Astrocyte (in vitro differentiated cells and primary cell): Measurements from ENCODE around the gene SHROOM1. TPM values are rescaled to one million over a fixed set of nuclear protein-coding genes. Genes with fewer than 3 reads are reported as not detected.

Experiments used
- DNase-seq: peaks from one replicate; pipeline ENCODE4 v3.0.0-alpha.2; 2010; ENCODE audit warnings: low read depth
- FAIRE-seq: peaks from 2 replicates; lab custom pipeline; 2011; peaks lifted over from hg19 to GRCh38; lab: Jason Lieb, UNC
- H2AFZ ChIP-seq: 2 replicates; pipeline ENCODE4 v1.6.0; 2012; ENCODE audit warnings: low read depth, low read length, inconsistent platforms
- H3K27ac ChIP-seq: 2 replicates; pipeline ENCODE4 v1.5.1; 2011; ENCODE audit warnings: low read depth, low read length, inconsistent platforms
- H3K27me3 ChIP-seq: 2 replicates; pipeline ENCODE4 v1.6.0; 2011; ENCODE audit warnings: low read length, inconsistent platforms; ENCODE audit not compliant: insufficient read depth
- H3K36me3 ChIP-seq: 2 replicates; pipeline ENCODE4 v1.5.1; 2011; ENCODE audit warnings: low read length, inconsistent platforms; ENCODE audit not compliant: insufficient read depth
- H3K4me1 ChIP-seq: 2 replicates; pipeline ENCODE4 v1.5.1; 2011; ENCODE audit warnings: low read length, inconsistent platforms; ENCODE audit not compliant: insufficient read depth
- H3K4me2 ChIP-seq: 2 replicates; pipeline ENCODE4 v1.6.0; 2012; ENCODE audit warnings: low read length, inconsistent platforms
- H3K4me3 ChIP-seq: 2 replicates; pipeline ENCODE4 v1.5.1; 2011; ENCODE audit warnings: low read depth, mild to moderate bottlenecking, low read length, inconsistent platforms; ENCODE audit not compliant: insufficient read depth
- H3K79me2 ChIP-seq: 2 replicates; pipeline ENCODE4 v1.6.0; 2012; ENCODE audit warnings: mild to moderate bottlenecking, low read length, inconsistent platforms; ENCODE audit not compliant: insufficient read depth
- H3K9ac ChIP-seq: 2 replicates; pipeline ENCODE4 v1.6.0; 2012; ENCODE audit warnings: mild to moderate bottlenecking, low read length, inconsistent platforms
- H3K9me3 ChIP-seq: 2 replicates; pipeline ENCODE4 v1.5.1; 2012; ENCODE audit warnings: low read depth, mild to moderate bottlenecking, low read length, inconsistent platforms; ENCODE audit not compliant: insufficient read depth
- H4K20me1 ChIP-seq: 2 replicates; pipeline ENCODE4 v1.6.0; 2012; ENCODE audit warnings: low read length, inconsistent platforms; ENCODE audit not compliant: insufficient read depth
- H3K27ac Mint-ChIP-seq: one replicate; pipeline ENCODE4 v1.8.0; 2021; ENCODE audit warnings: mild to moderate bottlenecking, mixed read lengths; ENCODE audit not compliant: unreplicated experiment
- H3K27me3 Mint-ChIP-seq: one replicate; pipeline ENCODE4 v1.8.0; 2021; ENCODE audit warnings: low read depth, mixed read lengths; ENCODE audit not compliant: unreplicated experiment
- H3K36me3 Mint-ChIP-seq: one replicate; pipeline ENCODE4 v1.8.0; 2021; ENCODE audit warnings: low read depth, mixed read lengths; ENCODE audit not compliant: unreplicated experiment
- H3K4me1 Mint-ChIP-seq: one replicate; pipeline ENCODE4 v1.8.0; 2021; ENCODE audit warnings: low read depth, mixed read lengths; ENCODE audit not compliant: unreplicated experiment
- H3K4me3 Mint-ChIP-seq: one replicate; pipeline ENCODE4 v1.8.0; 2021; ENCODE audit warnings: mild to moderate bottlenecking, moderate library complexity, mixed read lengths; ENCODE audit not compliant: unreplicated experiment
- H3K9me3 Mint-ChIP-seq: one replicate; pipeline ENCODE4 v1.8.0; 2021; ENCODE audit warnings: mild to moderate bottlenecking, mixed read lengths; ENCODE audit not compliant: unreplicated experiment
- CTCF ChIP-seq: IDR thresholded peaks from 2 replicates; pipeline ENCODE4 v1.5.1; 2011; ENCODE audit warnings: low read depth, mild to moderate bottlenecking, inconsistent platforms, low read length, moderate library complexity; ENCODE audit not compliant: insufficient read depth
- EZH2 ChIP-seq: IDR thresholded peaks from 2 replicates; pipeline ENCODE4 v1.6.1; 2012; ENCODE audit warnings: mild to moderate bottlenecking, low read length, inconsistent platforms; ENCODE audit not compliant: insufficient read depth
- total RNA-seq: library from RNA; stranded (reverse); gene quantifications from 2 replicates; pipeline ENCODE4 v1.2.1, GENCODE V29; 2021

The SHROOM1 gene
- total RNA-seq, 1 donor from 2014 or later, result 5.0 TPM

GRCh38 chr5:132873119-132873929, 42.9 kb upstream of the SHROOM1 start, which contains the start of gene LEAP2:
LEAP2 (plus strand) TSS chr5:132873668; CDS start chr5:132873695, 27 bp downstream.
- H3K4me3 Mint-ChIP-seq, result no peak within 1 kb of the TSS
- peaks cover 11% of the 10 kb centered on the region for H3K4me1 ChIP-seq
- H3K4me1 Mint-ChIP-seq, result peaks cover 35% of the 10 kb centered on the region
- no peak within 1 kb of the TSS for H3K27ac ChIP-seq
- H3K36me3 ChIP-seq, result peaks cover 20% of the 10 kb centered on the region
- H4K20me1 ChIP-seq, result peaks cover 19% of the 10 kb centered on the region
- peaks cover 3% of the 10 kb centered on the region for H3K79me2 ChIP-seq
- no peak within 1 kb of the TSS for H3K9ac ChIP-seq
- DNase-seq (peak; percentile 31), FAIRE-seq (no peak)
- H3K4me2 ChIP-seq, result no peak within 1 kb of the TSS
- H3K36me3 Mint-ChIP-seq, result peaks cover 34% of the 10 kb centered on the region
- no peaks in the 10 kb centered on the region for H3K9me3 Mint-ChIP-seq
- peak within 1 kb of the TSS; percentile 76 for H3K27ac Mint-ChIP-seq
- H3K9me3 ChIP-seq, result no peaks in the 10 kb centered on the region
- no peaks in the 10 kb centered on the region for H3K27me3 ChIP-seq
- H3K27me3 Mint-ChIP-seq, result no peaks in the 10 kb centered on the region
- H3K4me3 ChIP-seq, result no peak within 1 kb of the TSS
- no peak for TF ChIP-seq CTCF
- no peak for TF ChIP-seq EZH2
- H2AFZ ChIP-seq, result no peak within 1 kb of the TSS

DNA sequence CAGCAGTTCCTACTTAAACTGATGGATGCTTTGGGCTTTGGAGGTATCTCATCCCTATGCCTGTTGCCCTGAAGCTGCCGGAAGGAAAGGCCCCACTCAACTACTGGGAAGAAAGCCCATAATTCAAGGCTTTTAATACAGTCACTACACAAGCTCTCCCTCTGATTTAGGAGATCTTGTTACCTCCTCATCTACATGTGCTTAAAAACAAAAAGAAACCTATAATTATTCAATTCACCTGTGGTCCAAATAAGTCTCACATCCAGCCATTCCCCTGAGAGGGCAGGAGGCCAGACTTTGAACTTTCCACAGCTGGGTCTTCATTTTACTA, 42.3 kb upstream of the SHROOM1 start:
- H4K20me1 ChIP-seq, result peaks cover 13% of the 10 kb centered on the region
- peaks cover 34% of the 10 kb centered on the region for H3K4me1 Mint-ChIP-seq
- no peak for DNase-seq
- no peak overlapping the region for H3K9ac ChIP-seq
- no peak for FAIRE-seq
- no peaks in the 10 kb centered on the region for H3K9me3 ChIP-seq
- H2AFZ ChIP-seq, result no peak overlapping the region
- H3K27me3 ChIP-seq, result no peaks in the 10 kb centered on the region
- no peak overlapping the region for H3K27ac ChIP-seq
- peaks cover 6% of the 10 kb centered on the region for H3K79me2 ChIP-seq
- no peak overlapping the region for H3K4me3 ChIP-seq
- no peak overlapping the region for H3K4me3 Mint-ChIP-seq
- H3K36me3 ChIP-seq, result peaks cover 25% of the 10 kb centered on the region
- no peak overlapping the region for H3K4me2 ChIP-seq
- H3K27ac Mint-ChIP-seq, result peak overlapping the region; percentile 76
- H3K27me3 Mint-ChIP-seq, result no peaks in the 10 kb centered on the region
- peaks cover 35% of the 10 kb centered on the region for H3K36me3 Mint-ChIP-seq
- peaks cover 9% of the 10 kb centered on the region for H3K4me1 ChIP-seq
- H3K9me3 Mint-ChIP-seq, result no peaks in the 10 kb centered on the region
- TF ChIP-seq CTCF, result no peak
- no peak for TF ChIP-seq EZH2
